Glomerular visceral epithelial cell (primary cell): ENCODE measurements around the gene PHRF1.
"Not testable (repeated sequence)": the region's sequence is repeated elsewhere in the genome, so short reads cannot be mapped to it uniquely, and the experiment has no call there.

ENCODE experiments used
- DNase-seq: peaks from one replicate; pipeline ENCODE4 v3.0.0-alpha.2; 2016; ENCODE audit errors: extremely low spot score

PHRF1 gene

GRCh38 chr11:559020-559620 lies 17.1 kb upstream of the PHRF1 start:
- no peak for DNase-seq

GRCh38 chr11:559712-560304 lies 16.5 kb upstream of the PHRF1 start:
- DNase-seq: no peak

- peak; percentile 92 for DNase-seq
These were observed 15.7 kb upstream of the PHRF1 start, which contains the start of the genes LMNTD2 and RASSF7 for GRCh38 chr11:560305-561147. Gene LMNTD2, minus strand, starts transcription at chr11:560738. Its CDS starts 22 bp downstream, at chr11:560716. Gene RASSF7, plus strand, starts transcription at chr11:560970. Its CDS starts 799 bp downstream, at chr11:561769.

DNA sequence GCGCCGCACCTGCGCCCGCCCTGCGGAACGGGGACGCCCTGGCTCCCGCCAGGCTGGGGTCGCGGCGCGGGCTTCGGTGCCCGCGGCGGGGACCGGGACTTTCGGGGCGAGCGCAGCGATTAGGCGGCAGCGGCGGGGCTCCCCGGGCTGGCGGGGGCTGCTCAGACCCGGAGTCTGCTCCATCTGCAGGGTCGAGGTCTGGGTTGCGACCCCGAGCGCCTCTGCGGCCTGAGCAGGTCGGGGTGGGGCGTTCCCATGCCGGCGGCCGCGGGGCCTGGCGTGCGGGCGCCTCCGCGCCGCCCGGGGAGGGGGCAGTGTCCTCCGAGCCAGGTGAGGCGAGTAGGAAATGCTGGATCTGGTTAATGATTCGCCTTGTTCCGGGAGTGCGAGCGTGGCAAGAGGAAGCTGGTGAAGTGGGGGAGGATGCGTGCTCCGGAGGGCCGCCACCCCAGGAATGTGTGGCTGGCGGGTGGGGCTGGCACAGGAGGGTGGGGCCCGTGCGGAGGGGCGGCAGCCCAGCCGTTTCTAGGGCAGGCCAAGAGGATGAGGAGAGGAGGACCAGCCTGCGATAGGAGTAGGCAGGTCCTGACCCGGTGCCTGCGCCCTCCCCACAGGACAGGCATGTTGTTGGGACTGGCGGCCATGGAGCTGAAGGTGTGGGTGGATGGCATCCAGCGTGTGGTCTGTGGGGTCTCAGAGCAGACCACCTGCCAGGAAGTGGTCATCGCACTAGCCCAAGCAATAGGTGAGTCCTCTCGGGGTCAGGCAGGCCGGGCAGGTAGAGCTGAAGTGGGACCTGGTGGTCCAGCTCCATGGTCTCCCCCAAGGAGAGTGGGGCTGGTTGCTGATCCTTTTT lies 14.9 kb upstream of the PHRF1 start:
- peak; percentile 92 for DNase-seq

GRCh38 chr11:562046-562645 lies 14.1 kb upstream of the PHRF1 start:
- DNase-seq: no peak

DNA sequence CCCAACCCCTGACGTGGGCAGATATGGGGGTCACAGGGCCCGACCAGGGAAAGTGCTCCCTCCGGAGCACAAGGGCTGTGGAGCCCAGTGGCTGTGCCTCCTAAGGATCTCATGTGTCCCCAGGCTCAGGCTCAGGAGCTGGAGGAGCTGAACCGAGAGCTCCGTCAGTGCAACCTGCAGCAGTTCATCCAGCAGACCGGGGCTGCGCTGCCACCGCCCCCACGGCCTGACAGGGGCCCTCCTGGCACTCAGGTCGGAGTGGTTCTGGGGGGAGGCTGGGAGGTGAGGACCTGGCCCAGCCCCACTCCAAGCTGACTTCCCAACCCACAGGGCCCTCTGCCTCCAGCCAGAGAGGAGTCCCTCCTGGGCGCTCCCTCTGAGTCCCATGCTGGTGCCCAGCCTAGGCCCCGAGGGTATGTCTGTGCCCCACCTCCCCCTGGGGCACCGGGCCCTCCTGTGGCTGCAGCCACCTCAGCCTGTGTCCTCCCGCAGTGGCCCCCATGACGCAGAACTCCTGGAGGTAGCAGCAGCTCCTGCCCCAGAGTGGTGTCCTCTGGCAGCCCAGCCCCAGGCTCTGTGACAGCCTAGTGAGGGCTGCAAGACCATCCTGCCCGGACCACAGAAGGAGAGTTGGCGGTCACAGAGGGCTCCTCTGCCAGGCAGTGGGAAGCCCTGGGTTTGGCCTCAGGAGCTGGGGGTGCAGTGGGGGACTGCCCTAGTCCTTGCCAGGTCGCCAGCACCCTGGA lies 13.0 kb upstream of the PHRF1 start:
- no peak for DNase-seq

DNA sequence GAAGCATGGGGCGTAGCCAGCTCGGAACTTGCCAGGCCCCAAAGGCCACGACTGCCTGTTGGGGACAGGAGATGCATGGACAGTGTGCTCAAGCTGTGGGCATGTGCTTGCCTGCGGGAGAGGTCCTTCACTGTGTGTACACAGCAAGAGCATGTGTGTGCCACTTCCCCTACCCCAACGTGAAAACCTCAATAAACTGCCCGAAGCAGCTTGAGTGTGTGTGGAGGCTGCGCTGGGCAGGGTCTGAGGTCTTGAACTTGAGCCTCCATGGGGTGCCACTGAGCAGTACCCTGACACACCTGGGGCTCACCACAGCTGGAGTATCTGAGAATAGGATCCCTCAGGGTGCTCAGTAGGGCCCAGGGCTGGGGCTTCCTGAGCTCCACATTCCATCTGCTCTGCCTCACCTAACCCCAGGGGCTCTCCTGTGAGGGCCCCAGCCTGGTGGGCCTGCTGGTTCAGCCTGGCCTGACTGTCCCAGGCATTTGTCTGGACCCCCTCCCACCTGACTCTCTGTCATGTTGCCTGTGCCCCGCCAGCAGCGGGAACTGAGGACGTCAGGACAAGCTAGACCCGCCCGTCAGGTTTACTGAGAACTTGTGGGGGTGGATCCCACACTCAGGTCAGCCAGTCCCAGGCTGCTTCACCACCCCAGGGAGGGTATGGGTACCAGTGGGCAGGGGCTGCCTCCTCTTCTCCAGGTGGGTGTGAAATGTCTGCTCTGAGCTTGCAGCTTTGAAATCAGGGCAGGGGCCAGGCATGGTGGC lies 12.3 kb upstream of the PHRF1 start:
- DNase-seq: no peak

DNA sequence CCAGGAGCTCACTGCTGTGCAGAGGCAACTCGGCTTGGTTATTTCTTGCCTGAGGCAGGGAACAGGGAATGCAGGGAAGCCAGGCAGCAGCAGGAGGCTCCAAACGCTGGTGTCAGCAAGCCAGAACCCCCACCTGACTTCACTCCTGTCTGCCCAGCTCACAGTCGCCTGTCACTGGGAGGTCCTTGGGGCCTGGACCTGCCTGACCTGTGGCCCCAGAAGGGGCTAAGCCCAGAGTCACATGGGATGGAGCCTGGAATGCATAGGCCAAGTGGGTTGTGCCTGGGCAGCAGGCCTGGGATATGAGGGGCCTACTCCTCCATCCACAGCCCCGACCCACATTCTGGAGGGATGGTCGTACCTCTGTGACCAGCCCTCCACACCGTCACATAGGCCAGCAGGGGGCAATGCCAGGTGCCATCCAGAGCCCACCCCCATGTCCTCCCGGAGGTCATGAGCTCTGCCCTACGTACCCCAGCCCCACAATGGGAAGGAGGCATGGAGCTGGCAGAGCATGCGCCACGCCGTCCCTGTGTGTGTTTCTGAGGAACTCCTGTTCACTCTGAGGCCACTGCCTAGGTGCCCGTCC lies 10.3 kb upstream of the PHRF1 start:
- no peak for DNase-seq

- no peak for DNase-seq
These were observed 9.2 kb upstream of the PHRF1 start for GRCh38 chr11:567011-567628.

DNA sequence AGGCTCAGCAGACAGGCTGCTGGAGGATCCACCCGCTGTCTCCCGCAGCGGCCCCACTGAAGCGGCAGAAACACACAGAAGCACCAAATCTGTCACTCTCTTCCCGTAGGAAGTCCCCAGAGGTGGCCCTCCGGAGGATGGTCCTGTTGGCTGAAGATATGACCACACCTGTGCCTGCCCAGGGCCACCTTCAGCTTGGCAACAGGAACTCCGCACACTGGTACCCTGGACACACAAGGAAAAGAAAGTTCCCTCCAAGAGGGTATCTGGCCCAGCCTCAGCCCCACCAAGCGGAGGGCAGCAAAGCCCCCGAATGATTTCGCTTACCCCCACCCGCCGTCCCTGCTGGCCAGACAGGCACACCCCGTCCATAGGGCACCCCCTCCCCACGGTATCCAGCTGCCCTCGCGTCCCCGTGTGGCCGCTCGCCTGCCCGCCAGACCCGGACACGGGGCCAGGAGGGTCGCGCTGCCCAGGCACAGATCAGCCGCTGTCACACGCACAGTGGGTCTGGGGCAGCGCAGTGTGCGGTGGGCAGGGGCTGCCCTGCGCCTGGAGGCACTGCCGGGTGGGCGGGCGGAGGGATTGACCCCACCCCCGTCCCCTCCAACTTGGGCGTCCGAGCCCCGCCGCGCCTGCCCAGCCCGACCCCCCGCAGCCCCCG lies 8.5 kb upstream of the PHRF1 start:
- no peak for DNase-seq

DNA sequence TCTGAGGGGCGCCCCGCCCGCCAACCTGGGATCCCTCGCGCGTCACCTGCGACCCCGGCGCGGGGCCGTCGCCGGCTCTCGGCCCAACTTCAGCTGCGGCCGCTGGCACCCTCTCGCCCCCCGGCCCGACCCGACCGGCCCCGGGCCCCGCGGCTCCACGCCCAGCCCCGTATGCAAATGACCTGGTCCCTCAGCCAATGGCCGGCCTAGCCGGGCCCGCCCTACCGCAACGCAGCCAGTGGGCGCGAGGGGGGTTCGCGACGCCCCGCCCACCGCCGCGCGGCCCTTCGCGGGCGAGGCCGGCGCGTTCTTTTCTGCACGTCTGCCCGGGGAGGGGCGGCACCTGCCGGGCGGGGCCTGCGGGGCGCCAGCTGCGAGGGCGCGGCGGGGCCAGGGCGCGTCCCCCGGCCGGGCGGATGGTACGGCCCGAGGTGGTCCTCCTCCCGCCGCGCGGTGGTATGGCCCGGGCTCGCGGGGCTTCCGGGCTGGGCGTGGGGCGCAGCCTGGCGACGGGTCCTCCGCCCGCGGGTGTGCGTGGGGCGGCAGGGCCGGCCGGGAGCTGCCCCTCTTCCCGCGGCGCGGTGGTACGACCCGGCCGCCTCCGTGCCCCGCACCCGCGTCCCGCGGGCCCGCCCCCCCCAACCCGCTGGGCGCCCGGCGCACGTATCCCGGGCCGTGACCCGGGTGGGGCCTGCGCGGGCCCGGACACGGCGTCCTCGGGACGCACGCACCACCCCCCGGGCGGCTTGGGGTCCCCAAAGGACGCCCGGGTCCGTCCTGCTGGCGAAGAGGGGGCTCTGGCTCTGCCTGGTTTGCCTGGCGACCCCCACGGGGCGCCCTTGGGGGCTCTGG lies 7.7 kb upstream of the PHRF1 start:
- peak; percentile 96 for DNase-seq

- no peak for DNase-seq
These were observed 6.9 kb upstream of the PHRF1 start for GRCh38 chr11:569158-569885.

DNA sequence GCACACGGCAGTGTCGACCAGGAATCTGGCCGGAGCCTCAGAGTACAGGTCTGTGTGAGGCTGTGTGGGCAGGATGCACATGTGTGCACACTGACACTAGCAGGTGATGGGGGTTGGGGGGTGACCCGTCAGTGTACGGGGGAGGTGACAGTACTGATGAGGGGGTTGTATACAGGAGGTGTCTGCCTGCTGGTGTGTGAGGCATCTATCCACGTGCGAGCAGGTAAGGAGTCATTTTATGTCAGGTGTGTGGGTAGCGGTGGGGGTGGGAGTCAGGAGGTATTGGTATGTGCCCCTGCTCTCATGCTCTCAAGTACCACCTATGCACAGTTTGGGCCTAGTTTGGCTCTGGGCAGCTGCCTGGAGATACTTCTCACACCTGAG lies 4.5 kb upstream of the PHRF1 start:
- DNase-seq: no peak

DNA sequence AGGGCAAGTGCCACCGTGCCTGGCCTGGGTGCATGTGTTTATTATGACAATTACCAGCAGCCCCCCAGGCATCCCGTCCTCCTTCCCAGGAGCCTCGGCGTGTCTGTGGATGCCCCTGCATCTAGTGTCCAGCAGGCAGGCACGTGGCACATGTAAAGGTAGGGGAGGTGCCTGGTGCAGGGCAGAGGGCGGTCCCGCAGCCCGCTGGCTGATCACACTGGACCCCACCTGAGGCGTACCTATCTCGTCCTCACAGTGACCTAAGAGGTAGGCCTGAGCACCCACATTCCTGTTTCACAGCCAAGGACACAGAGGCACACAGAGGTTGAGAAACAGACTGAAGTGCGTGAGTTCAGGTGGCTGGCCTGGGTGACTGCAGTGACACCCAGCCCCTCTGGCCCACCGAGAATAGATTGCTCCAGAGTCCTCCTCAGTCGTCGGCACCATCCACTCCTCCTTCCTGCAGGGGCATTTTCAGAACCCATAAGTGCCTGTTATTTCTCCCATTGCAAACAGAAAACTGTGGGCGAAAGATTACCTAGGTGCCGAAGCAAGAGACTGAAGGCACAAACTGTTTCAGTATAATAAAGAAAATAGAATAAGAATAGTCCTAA lies 3.0 kb upstream of the PHRF1 start:
- no peak for DNase-seq

DNA sequence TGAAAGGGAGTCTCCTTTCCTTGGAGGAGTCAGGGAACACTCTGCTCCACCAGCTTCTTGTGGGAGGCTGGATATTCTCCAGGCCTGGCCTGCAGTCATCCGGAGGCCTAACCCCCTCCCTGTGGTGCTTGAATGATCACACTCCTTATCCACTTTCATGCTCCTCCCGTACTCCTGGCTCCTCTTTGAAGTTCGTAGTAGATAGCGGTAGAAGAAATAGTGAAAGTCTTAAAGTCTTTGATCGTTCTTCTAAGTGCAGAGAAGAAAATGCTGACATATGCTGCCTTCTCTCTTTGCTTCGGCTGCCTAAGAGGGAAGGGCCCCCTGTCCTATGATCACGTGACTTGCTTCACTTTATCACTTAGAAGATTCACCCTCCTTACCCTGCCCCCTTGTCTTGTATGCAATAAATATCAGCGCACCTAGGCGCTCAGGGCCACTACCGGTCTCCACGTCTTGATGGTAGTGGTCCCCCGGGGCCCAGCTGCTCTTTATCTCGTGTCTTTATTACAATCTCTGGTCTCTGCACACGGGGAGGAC lies 2.2 kb upstream of the PHRF1 start:
- not testable (repeated sequence) for DNase-seq

DNA sequence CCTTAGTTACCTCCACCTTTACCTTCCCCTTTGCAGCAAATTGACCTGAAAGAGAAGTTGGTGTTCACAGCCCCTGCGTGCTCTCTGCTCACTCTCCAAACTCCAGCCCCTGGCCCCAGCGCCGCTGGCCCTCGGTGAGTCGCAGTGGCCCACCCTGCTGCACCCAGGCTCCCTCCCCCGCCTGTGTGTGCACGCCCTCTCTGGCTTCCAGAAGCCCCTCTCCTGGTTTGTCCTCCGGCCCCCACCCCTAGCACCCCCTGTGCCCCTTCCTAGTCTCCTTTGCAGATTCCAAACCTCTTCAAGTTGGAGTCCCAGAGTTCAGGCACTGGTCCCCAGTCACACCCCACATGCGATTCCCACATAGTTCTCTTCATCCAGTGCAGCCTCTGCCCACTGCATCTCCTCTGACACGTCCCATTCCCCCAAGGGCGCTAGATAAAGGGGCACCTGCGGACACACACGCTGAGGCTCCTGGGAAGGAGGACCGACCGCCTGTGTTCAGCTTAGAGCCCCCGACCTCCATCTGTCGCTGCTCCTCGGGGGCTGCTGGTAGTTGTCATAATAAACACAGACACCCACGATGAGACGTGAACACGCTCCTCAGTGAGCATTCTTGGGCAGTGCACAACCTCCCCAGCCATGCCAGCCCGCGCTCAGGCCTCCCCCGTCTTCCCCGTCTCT lies 1.5 kb upstream of the PHRF1 start:
- no peak for DNase-seq
